HuH-7 (cell line): ENCODE results near the gene CELF1.
"Not testable (repeated sequence)": the region's sequence is repeated elsewhere in the genome, so short reads cannot be mapped to it uniquely, and the experiment has no call there.

Experiments used
- DNase-seq: peaks from one replicate; pipeline ENCODE4 v3.0.0; 2011; ENCODE audit warnings: low spot score

Gene CELF1

DNA sequence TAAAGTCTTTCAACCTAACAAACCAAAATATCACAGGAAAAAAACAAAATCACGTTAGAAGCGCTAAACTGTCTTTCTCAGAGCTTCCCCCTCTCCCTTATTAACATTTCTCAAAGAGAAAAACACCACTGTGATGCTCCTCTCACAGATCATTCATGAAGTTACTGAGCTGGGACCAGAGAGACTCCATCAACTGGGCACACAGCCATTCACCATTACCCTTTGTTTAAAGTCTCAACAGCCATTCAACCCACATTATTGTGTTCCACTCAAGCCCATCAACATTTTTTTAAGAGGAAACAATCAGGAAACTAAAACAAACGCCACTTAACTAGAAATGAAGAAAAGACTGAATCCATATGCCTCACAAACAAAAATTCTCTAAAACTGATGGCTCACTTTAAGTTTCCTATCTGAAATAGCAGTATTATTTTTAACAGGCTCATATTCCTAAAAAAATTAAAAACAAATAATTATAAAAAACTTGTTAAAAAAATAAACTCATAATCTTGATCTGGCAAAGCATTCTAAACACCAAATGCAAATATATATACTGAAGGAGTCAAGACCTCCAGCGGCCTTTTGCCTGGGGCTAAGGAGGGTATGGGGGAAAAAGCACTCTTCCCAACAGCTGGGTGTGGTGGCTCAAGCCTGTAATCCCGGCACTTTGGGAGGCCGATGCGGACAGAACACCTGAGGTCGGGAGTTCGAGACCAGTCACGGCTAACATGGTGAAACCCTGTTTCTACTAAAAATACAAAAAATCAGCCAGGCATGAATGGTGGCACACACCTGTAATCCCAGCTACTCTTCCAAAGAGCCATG, 14.0 kb downstream of the CELF1 start:
- no peak for DNase-seq

DNA sequence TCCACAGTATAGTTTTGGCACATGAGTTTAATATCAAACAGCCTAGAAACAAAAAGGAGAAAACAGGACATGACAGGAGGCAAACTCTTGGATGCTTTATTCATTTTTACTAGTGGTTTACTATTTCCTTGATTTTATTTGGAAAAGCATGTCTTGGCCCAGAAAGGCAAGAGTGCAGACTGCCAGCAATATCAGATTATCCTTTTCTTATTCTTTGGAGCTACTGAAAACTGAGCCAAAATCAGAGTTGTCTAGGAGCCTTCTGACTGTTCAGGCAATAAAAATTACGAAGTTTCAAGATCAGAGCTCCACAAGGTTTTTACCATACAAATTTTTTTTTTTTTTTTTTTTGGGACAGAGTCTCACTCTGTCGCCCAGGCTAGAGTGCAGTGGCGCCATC, 16.0 kb downstream of the CELF1 start:
- DNase-seq = no peak

DNA sequence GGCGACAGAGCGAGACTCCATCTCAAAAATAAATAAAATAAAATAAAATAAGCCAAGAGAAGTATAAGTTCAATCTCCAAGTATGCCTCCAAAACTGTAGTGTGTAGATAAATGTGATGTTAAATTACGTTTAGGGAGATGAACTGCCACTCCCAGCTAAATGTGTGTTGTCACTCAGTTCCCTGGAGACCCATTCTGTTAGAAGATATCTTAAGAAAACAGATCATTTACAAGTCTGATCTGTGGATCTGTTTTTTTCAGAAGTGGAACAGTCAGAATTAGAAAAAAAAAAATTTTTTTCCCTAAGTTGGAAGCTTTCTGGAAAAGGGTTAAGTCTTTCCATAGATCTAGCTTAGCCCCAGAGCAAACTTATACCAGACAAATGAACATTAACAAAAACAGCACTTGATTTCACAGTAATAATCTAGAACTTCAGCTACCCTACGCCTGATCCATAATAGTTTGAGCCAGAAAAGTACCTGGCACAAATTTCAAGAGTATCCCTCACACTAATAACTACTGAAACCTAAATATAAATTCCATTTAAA, 18.2 kb downstream of the CELF1 start:
- no peak for DNase-seq

DNA sequence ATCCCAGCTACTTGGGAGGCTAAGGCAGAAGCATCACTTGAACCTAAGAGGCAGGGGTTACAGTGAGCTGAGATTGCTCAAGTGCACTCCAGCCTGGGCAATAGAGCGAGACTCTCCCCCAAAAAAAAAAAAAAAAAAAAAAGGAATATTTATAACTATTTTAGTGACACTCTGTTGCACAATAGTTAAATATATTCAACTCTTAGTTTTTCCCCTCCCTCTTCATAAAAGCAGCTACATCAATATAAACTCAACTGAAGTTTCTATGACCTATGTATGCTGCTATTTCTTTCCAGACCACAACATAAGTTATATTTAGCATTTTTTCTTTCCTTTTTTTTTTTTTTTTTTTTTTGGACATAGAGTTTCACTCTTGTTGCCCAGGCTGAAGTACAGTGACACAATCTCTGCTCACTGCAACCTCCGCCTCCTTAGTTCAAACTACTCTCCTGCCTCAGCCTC, 19.2 kb downstream of the CELF1 start:
- no peak for DNase-seq

DNA sequence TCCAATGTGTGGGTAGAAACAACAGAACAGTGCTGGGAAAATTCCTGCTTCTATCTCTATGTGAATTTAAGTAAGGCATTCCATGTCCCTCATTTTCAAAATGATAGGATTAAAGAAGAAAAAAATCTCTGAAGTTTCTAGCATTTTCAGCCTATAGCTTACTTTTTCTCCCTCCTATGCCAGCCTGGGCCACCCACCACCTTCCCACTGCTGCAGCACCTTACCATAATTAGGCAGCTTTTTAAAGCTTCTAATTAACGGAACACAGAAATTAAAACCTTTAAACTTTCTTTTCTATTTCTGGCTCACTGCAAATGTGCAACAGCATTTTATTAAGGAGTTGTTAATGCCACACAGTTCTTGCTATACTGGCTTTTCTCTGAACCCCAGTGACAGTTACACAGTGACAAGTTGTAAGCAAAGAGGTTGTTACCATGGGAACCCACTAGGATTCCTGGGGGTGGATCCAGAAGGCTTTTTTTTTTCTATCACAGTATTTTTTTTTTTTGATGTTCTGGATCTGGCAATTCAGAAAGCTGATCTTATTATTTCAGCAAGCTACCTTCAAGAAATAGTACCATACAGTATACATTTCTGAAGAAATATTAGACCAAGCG, 20.2 kb downstream of the CELF1 start:
- no peak for DNase-seq

DNA sequence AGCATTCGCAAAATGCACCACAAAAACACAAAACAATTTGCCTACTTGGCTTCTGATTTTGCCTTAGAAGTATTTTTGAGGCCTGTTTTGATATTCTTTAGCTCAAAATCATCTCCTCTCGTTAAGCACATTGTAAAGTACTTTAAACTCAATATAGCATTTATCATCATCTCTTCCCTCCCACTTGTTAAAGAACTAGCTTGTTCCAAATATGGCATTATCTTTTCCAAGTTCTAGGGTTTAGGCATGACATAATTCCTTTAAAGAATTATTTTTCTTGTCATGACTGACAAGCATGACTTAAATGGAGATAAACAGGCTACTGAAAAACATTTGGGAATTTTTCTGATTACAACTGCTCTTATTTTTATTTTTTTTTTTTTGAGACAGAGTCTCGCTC, 21.3 kb downstream of the CELF1 start:
- no peak for DNase-seq

DNA sequence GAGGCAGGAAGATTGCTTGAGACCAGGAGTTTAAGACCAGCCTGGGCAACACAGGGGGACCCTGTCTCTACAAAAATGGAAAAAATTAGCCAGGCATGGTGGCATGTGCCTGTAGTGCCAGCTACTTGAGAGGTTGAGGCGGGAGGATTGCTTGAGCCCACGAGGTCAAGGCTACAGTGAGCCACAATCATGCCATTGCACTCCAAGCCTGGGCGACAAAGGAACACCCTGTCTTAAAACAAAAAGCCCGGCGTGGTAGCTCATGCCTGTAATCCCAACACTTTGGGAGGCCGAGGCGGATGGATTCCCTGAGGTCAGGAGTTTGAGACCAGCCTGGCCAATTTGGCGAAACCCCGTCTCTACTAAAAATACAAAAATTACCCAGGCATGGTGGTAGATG, 22.2 kb downstream of the CELF1 start:
- DNase-seq = not testable (repeated sequence)

DNA sequence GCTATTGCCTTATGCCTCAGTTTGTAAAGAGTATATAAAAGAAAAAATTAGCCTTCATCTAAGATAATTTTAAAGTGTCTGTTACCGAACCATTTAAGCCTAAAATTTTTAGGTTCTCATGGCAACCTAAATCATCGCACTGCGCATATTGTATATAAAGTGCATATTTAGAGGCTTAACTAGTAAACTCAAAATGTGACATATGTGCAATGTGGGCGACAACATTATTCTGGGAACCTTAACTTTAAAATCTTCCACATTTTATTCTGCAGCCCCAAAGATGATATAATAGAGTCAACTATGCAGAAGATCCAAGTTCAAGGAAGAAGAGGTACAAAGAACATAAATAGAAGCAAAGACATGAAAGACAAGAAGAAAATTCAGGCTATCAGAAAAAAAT, 23.0 kb downstream of the CELF1 start:
- no peak for DNase-seq

DNA sequence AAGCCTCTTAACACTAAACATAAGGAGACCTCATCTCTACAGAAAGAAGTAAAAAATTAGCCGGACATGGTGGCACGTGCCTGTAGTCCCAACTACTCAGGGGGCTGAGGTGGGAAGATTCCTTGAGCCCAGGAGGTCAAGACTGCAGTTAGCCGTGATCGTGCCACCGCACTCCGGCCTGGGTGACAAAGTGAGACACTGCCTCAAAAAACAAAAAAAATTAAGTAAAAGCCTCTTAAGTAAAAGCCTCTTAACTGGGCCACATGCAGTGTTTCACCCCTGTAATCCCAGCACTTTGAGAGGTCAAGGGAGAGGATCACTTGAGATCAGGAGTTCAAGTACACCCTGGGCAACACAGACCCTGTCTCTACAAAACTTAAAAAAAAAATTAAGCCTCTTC, 25.7 kb downstream of the CELF1 start:
- DNase-seq = no peak

DNA sequence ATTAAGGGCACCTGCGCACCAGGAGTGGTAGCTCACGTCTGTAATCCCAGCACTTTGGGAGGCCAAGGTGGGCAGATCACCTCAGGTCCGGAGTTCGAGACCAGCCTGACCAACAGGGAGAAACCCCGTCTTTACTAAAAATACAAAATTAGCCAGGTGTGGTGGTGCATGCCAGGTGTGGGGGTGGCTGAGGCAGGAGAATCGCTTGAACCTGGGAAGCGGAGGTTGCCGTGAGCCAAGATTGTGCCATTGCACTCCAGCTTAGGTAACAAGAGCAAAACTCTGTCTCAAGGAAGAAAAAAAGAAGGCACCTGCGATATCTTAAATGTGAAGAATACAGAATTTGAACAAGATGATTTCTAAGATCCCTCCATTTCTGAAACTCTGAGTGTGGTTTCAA, 26.9 kb downstream of the CELF1 start:
- DNase-seq = not testable (repeated sequence)

DNA sequence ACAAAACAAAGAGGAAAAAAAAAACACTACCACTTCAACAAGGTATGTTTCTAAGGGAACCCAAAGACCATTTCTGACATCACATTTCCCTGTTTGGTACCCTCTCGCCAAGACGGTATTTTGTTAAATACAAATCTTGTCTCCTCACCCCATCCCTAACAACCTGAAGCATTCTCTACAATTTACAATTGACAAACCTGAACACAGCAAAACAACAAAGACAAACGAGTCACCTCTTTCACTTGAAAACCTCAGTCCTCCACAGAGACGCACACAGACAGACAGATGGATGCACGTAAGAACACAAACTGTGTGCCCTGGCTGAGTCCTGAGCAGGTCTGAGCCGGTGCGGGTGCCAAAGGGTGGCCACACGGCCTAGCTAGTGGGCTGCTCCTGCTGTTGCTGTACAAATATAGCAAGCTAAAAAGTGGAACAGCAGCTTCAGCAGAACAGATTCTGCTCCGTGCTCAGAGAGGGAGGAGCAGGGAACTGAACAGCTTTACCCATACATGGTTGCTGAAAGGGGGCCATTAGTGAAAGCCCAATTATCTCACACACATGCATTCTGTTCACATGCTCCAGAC, 28.5 kb downstream of the CELF1 start:
- DNase-seq = no peak

DNA sequence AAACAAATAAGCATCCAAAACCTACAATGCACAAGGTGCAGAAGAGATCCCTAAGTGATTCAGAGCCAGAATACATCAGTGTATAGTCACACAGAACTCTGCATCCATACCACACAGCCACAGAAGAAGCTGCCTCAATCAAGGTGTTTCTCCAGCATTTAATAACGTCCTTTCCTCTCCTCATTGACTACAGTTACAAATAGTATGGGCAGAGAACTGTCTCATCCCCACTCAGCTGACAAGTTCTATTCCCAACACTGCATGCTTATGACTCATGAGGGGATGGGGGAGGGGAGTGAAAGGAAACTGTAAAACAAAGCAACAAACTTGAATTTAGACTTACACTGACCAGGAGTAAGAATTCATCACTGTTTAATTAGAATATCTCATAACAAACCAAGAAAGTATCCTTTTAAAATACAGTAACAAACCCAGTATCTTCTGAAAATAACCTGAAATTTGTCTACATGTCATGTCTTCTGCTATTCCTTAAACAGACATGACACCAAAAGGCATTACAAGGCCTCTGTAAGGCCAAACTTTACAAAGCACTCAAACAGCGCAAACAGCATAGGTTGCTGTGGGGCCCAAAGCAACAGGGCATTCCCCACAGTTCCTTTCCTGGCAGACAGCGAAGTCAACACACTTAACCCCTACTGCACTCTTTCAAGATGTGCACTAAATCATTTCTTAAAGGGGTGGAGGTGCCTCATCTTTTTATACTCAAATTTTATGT, 29.3 kb downstream of the CELF1 start:
- DNase-seq = no peak

DNA sequence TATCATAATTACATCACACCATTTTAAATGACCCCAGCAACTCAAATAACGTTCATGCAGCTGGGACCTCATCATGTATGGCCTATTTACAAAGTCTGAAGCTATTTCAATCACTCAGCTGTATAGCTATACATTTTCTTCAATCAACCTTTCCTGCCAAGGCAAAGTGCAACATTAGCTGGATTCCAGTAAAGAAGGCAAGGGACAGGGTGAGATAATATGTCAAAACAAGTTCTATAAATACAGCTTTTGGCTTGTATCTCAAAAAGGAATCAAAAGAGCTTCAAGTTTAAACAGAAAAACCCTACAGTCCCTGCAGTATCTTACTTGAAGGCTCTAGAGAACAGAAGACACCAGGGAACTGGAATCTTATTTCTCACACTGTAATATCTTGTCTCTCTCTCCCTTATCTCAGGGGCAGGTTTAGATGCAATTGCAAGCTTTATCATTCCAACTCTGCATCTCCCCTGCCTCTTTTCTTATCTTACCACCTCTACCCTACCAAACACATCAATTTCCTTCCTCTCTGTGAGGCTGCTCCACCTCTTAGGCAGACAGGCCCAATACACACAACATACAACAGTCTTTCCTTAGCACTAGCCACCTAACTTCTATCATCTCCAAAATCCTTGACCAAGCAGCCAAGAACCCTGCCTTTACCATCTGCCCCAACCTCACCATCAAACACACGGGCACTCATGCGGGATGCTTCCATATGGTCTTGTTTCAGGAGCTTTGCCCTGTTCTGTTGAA, 34.5 kb downstream of the CELF1 start:
- no peak for DNase-seq

DNA sequence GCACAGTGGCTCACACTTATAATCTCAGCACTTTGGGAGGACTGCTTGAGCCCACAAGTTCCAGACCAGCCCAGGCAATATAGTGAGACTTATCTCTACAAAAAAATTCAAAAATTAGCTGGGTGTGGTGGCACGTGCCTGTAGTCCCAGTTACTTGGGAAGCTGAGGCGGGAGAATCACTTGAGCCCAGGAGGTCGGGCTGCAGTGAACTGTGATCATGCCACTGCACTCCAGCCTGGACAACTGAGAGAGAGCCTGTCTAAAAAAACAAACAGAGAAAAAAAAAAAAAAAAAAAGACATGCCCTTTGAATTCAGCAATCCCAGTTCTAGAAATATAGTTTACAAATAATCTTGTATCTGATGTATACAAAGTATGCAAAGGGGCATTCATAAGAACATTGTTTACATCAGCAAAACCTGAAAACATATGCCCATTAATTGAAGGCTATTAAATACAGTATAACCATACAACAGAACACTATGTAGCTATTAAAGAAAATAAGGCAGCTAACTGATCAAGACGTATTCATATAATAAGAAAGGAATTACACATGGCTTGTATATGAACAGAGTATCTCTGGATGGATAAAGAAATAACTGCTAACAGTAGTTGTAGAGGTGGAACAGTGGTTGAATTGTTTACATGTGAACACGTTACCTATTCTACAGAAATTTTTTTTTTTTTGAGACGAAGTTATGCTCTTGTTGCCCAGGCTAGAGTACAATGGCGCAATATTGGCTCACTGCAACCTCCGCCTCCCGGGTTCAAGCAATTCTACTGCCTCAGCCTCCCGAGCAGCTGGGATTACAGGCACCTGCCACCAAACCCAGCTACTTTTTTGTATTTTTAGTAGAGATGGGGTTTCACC, 35.7 kb downstream of the CELF1 start:
- DNase-seq = no peak

DNA sequence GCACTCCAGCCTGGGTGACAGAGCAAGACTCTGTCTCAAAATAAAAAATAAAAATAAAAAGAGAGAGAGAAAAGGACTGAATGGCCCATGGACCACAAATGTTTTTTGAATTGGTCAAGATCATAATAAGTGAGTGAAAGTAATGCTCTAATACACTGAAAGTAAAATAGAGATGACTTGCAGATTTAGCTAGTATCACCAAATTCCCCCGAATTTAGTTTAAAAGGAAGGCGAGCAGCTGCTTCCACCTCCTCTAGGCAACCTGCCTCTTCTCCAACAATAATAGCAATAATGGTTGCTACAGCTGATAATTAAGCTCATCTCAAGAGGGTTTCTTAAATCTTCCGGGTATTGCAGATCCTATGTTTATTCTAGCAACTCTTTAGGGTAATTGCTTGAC, 36.8 kb downstream of the CELF1 start:
- no peak for DNase-seq

DNA sequence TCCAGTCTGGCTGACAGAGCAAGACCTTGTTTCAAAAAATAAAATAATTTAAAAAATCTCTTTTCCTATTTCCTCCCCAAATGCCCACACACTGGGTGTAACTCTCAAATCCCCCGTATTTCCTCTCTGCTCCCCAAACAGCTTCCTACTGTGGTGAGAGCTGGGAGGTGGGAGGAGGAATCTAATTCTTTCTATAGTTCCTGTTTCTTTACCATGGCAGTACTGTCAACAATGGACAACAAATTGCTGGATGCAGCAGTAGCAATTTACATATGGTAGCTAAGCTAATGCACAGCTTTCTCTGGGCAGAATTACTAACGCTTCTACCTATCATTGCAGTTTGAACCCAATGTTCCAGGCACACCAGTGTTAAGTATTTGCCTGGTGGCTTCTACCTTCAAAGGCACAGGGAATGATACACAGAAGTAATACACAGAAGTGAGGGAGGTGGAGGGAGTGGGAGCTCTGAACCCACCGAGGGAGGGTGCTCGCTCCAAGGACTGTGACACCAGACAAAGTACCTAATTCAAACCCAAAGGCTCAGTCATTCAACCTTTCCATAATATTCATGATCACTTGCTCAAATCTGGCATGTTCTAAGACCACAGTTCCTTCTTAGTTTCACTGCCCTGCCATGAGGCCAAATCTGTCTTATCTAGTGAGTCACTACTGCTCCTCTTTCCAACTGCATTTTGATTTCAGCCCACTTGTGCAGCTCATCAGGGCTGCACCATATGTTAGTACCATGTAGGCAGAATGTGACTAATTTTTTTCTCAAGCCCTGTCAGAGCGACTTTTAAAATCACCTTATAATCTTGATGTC, 37.9 kb downstream of the CELF1 start:
- no peak for DNase-seq

DNA sequence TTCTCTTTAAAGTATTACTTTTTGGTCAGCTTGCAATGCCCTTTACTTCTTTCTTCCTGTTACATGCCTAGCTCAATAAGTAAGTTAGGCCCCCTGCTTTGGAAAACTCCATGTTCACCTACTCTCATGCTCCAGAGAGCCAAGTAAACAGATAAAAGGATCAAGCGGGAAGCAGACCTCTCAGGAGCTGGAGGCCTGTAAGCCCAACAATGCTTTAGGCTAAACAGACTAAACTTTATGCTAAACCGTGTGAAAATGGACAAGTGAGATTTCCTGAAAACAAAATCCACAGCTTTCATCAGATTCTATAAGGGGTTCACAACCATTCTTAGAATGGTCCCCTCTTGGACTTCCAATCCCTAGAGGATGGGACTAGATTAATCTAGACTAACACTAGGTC, 40.2 kb downstream of the CELF1 start:
- DNase-seq = no peak

DNA sequence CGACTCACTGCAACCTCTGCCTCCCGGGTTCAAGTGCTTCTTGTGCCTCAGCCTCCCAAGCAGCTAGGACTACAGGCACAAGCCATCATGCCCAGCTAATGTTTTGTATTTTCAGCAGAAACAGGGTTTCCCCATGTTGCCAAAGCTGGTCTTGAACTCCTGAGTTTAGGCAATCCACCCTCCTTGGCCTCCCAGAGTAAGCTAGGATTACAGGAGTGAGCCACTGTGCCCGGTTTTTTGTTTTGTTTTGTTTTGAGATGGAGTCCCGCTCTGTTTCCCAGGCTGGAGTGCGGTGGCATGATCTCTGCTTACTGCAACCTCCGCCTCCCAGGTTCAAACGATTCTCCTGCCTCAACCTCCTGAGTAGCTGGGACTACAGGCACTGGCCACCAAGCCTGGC, 41.0 kb downstream of the CELF1 start:
- DNase-seq = no peak

DNA sequence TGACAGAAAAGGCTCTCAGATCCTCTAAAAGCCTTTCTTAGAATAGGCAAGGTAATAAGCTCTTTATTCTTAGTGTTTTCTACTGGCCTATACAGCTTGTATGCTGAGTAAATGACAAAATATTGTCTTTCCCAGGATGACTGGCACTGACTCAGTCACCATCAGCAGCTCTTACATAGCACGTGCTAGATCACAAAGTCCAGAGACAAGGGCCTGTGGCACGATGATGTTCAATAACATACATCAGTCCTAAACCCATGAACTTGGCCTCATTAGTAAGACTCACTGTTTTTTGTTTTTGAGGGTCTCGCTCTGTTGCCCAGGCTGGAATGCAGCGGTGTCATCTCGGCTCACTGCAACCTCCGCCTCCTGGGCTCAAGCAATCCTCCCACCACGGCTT, 42.7 kb downstream of the CELF1 start:
- no peak for DNase-seq

DNA sequence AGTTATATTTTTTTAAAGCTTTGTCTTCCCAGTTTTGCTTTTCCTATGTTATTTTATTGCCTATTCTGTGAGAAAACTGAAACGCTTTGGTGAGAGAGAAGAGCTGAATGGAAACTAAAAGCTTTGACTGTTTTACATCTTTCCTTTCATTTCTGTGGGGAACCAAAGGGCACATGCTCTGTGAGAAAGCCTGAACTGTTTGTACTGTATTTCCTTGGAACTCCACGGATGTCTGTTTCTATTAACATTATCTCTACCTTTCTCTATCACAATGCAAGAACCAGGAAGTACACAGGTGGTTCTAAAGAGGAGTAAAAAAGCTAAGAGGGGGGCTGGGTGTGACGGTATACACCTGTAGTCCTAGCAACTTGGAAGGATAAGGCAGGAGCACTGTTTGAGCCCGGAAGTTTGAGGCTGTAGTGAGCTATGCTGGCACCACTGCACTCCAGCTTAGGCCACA, 43.8 kb downstream of the CELF1 start:
- no peak for DNase-seq
